ENCODE results near the gene LRRC8A.

GRCh38 chr9:128921881-128922763 is 40.2 kb downstream of the LRRC8A start:
- no peak for TF ChIP-seq EP300 (IDR thresholded peaks at IDR 0.05; ENCODE audit: borderline replicate concordance in 1 of 2, low read depth in 2 of 2, low read length in 2 of 2)
- TF ChIP-seq POLR2A (IDR thresholded peaks at IDR 0.05; ENCODE audit: control extremely low read depth in 1 of 2, low read depth in 2 of 2, low read length in 2 of 2) = peak in 1 of 2 experiments; percentile 58; a peak in 1 of 3 replicates
- TF ChIP-seq, protein P1, sequence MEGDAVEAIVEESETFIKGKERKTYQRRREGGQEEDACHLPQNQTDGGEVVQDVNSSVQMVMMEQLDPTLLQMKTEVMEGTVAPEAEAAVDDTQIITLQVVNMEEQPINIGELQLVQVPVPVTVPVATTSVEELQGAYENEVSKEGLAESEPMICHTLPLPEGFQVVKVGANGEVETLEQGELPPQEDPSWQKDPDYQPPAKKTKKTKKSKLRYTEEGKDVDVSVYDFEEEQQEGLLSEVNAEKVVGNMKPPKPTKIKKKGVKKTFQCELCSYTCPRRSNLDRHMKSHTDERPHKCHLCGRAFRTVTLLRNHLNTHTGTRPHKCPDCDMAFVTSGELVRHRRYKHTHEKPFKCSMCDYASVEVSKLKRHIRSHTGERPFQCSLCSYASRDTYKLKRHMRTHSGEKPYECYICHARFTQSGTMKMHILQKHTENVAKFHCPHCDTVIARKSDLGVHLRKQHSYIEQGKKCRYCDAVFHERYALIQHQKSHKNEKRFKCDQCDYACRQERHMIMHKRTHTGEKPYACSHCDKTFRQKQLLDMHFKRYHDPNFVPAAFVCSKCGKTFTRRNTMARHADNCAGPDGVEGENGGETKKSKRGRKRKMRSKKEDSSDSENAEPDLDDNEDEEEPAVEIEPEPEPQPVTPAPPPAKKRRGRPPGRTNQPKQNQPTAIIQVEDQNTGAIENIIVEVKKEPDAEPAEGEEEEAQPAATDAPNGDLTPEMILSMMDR (IDR thresholded peaks at IDR 0.05; ENCODE audit: control extremely low read depth in 1 of 3, insufficient read depth in 1 of 3, low read depth in 1 of 3, low read length in 3 of 3) = no peak
- TF ChIP-seq EZH2 (IDR thresholded peaks at IDR 0.05; ENCODE audit: low read depth, low read length, severe bottlenecking) = no peak
- no peak for TF ChIP-seq TCF12 (IDR thresholded peaks at IDR 0.05; ENCODE audit: low read depth, low read length)
- no peak for TF ChIP-seq RNF2 (IDR thresholded peaks at IDR 0.05; ENCODE audit: borderline replicate concordance, low read depth, low read length, missing control alignments, poor library complexity, severe bottlenecking)
- no peak for TF ChIP-seq SRF (IDR thresholded peaks at IDR 0.05; ENCODE audit: low read depth, low read length)
